GM12875 (cell line): ENCODE measurements around the gene GRID2.

Experiments used
- H3K4me3 ChIP-seq: one replicate; pipeline ENCODE4 v1.5.1; 2011; ENCODE audit warnings: low read depth, low read length, control low read depth
- CTCF ChIP-seq: IDR thresholded peaks from 2 replicates; pipeline ENCODE4 v1.5.1; 2011; ENCODE audit warnings: low read depth, mild to moderate bottlenecking, control low read depth, inconsistent platforms, low read length, moderate library complexity, borderline replicate concordance; ENCODE audit not compliant: insufficient read depth

The GRID2 gene

GRCh38 chr4:93760284-93760683 is 1456.5 kb downstream of the GRID2 start:
- no peak for TF ChIP-seq CTCF
- no peak overlapping the region for H3K4me3 ChIP-seq

- no peak for TF ChIP-seq CTCF
- H3K4me3 ChIP-seq, result no peak overlapping the region
Measured at GRCh38 chr4:93761286-93761685, 1457.5 kb downstream of the GRID2 start.

DNA sequence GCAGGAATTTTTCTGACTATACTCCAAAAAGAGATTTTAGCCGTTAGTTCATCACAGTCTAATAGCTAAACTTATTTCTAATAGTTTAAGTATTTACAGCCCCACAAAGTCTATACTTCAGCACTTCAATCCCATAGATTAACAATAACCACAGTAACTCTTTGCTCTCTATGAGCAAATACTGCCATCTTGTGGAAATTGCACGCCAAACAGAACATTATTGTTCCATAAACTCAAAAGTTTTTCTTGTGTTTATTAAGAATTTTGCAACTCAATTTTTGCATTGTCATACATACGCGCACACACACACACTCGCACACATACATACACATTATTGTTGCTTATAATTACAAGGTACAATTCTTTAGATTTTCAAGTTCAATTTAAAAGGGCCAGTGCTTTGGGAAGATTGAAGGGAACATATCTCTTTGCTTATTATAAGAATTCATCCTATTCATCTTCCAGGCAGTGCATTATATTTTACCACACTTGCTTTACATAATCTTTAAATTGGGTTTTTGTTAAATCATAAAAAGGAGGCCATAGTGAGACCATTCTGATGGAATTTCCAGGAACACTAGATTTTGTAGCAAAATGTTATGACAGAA is 1461.0 kb downstream of the GRID2 start:
- peak; percentile 41; the same call in 1 of the 2 replicates for TF ChIP-seq CTCF
- H3K4me3 ChIP-seq, result no peak overlapping the region

- TF ChIP-seq CTCF, result no peak
- H3K4me3 ChIP-seq, result no peak overlapping the region
Measured at GRCh38 chr4:93767917-93768316, 1464.2 kb downstream of the GRID2 start.

DNA sequence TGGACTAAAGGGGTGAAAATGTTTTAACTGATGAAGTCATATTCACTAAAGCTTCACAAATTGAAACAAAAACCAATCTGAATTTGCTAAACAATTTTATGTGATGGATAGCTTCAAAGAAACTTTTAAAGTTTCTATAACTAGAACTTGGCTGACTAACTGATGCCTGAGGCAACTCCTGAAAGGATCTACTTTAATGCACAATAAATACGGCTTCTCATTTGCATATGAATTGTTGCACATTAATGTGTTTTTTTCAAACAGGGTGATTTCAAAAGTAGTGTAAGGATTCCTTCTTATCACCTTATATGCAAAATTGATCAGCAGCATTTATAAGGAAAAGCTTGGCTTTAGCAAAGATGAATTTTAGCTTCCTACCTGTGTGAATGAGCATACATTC is 1466.4 kb downstream of the GRID2 start:
- TF ChIP-seq CTCF, result no peak
- H3K4me3 ChIP-seq, result no peak overlapping the region

- no peak overlapping the region for H3K4me3 ChIP-seq
- no peak for TF ChIP-seq CTCF
Measured at GRCh38 chr4:93771640-93772411, 1468.1 kb downstream of the GRID2 start.

DNA sequence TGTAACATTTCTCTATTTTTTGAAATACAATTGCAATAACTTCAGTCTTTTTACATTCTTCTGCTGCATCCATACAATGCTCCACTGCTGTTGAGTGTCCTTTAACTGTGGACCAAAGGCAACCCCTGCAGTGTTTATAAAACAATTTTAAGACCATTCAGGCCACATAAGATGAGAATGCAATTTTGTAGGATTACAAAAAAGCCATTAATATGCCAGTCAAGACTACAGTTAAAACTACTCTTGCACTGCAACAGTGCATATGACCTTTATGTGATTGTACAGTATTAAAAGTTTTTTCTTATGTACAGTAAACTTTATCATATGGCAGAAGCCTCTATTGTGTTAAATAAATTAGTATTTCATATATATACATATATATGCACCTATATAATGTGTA is 1469.1 kb downstream of the GRID2 start:
- TF ChIP-seq CTCF, result no peak
- H3K4me3 ChIP-seq, result no peak overlapping the region
